Mucosa of stomach (tissue), 1 donor: ENCODE results near the gene DOCK3.
"Not testable (repeated sequence)": the region's sequence is repeated elsewhere in the genome, so short reads cannot be mapped to it uniquely, and the experiment has no call there.

ENCODE experiments used
- H3K27me3 ChIP-seq: one replicate; pipeline ENCODE4 v1.7.0; 2013; ENCODE audit warnings: mild to moderate bottlenecking, low read length; ENCODE audit not compliant: control insufficient read depth, insufficient read depth
- H3K36me3 ChIP-seq: one replicate; pipeline ENCODE4 v1.7.0; 2013; ENCODE audit warnings: low read length; ENCODE audit not compliant: control insufficient read depth, insufficient read depth
- H3K4me1 ChIP-seq: one replicate; pipeline ENCODE4 v1.7.0; 2013; ENCODE audit warnings: mild to moderate bottlenecking, low read length; ENCODE audit not compliant: control insufficient read depth, insufficient read depth
- H3K4me3 ChIP-seq: one replicate; pipeline ENCODE4 v1.7.0; 2013; ENCODE audit warnings: low read length
- H3K9ac ChIP-seq: one replicate; pipeline ENCODE4 v1.7.0; 2013; ENCODE audit warnings: mild to moderate bottlenecking, low read length, moderate library complexity
- H3K9me3 ChIP-seq: one replicate; pipeline ENCODE4 v1.7.0; 2013; ENCODE audit warnings: mild to moderate bottlenecking, low read length, moderate library complexity; ENCODE audit not compliant: control insufficient read depth
- donor health status: Pancreatic carcinoma.

Gene DOCK3

GRCh38 chr3:51283421-51283820 lies 608.7 kb downstream of the DOCK3 start:
- no peaks in the 10 kb centered on the region for H3K9me3 ChIP-seq
- peaks cover 8% of the 10 kb centered on the region for H3K27me3 ChIP-seq
- no peak overlapping the region for H3K4me3 ChIP-seq
- H3K9ac ChIP-seq: no peak overlapping the region
- H3K36me3 ChIP-seq: no peaks in the 10 kb centered on the region
- H3K4me1 ChIP-seq: no peaks in the 10 kb centered on the region

- H3K4me1 ChIP-seq: no peaks in the 10 kb centered on the region
- H3K4me3 ChIP-seq: no peak overlapping the region
- no peaks in the 10 kb centered on the region for H3K36me3 ChIP-seq
- H3K27me3 ChIP-seq: no peaks in the 10 kb centered on the region
- no peak overlapping the region for H3K9ac ChIP-seq
- no peaks in the 10 kb centered on the region for H3K9me3 ChIP-seq
Measured at GRCh38 chr3:51295625-51296024, 620.9 kb downstream of the DOCK3 start.

- no peaks in the 10 kb centered on the region for H3K27me3 ChIP-seq
- H3K36me3 ChIP-seq: no peaks in the 10 kb centered on the region
- H3K9ac ChIP-seq: no peak overlapping the region
- H3K4me1 ChIP-seq: no peaks in the 10 kb centered on the region
- H3K9me3 ChIP-seq: no peaks in the 10 kb centered on the region
- H3K4me3 ChIP-seq: no peak overlapping the region
Measured at GRCh38 chr3:51297333-51297732, 622.6 kb downstream of the DOCK3 start.

GRCh38 chr3:51304230-51304629 lies 629.5 kb downstream of the DOCK3 start:
- Histone ChIP-seq H3K9ac (no peak overlapping the region), H3K27me3 (peaks cover 5% of the 10 kb centered on the region), H3K4me1 (no peaks in the 10 kb centered on the region), H3K4me3 (no peak overlapping the region), H3K9me3 (no peaks in the 10 kb centered on the region), H3K36me3 (no peaks in the 10 kb centered on the region)

GRCh38 chr3:51306093-51306492 lies 631.4 kb downstream of the DOCK3 start:
- H3K27me3 ChIP-seq: peaks cover 5% of the 10 kb centered on the region
- H3K9ac ChIP-seq: no peak overlapping the region
- no peak overlapping the region for H3K4me3 ChIP-seq
- H3K9me3 ChIP-seq: no peaks in the 10 kb centered on the region
- H3K36me3 ChIP-seq: no peaks in the 10 kb centered on the region
- H3K4me1 ChIP-seq: no peaks in the 10 kb centered on the region

- Histone ChIP-seq H3K36me3 (no peaks in the 10 kb centered on the region), H3K9ac (no peak overlapping the region), H3K9me3 (no peaks in the 10 kb centered on the region), H3K4me1 (no peaks in the 10 kb centered on the region), H3K4me3 (no peak overlapping the region), H3K27me3 (peaks cover 5% of the 10 kb centered on the region)
Measured at GRCh38 chr3:51307458-51307857, 632.7 kb downstream of the DOCK3 start.

GRCh38 chr3:51307945-51308607 lies 633.3 kb downstream of the DOCK3 start:
- not testable (repeated sequence) for H3K27me3 ChIP-seq, H3K4me1 ChIP-seq, H3K9ac ChIP-seq, H3K36me3 ChIP-seq, H3K4me3 ChIP-seq, H3K9me3 ChIP-seq

- no peaks in the 10 kb centered on the region for H3K9me3 ChIP-seq
Measured at GRCh38 chr3:51311055-51311454, 636.3 kb downstream of the DOCK3 start.

GRCh38 chr3:51328206-51328605 lies 653.5 kb downstream of the DOCK3 start:
- Histone ChIP-seq H3K4me3 (no peak overlapping the region), H3K27me3 (no peaks in the 10 kb centered on the region), H3K9ac (no peak overlapping the region), H3K36me3 (no peaks in the 10 kb centered on the region), H3K9me3 (no peaks in the 10 kb centered on the region), H3K4me1 (no peaks in the 10 kb centered on the region)

More at GRCh38 chr3:51311055-51311454, 636.3 kb downstream of the DOCK3 start:
- no peaks in the 10 kb centered on the region for H3K4me1 ChIP-seq
- H3K27me3 ChIP-seq: no peaks in the 10 kb centered on the region
- no peak overlapping the region for H3K9ac ChIP-seq
- no peaks in the 10 kb centered on the region for H3K36me3 ChIP-seq
- H3K4me3 ChIP-seq: no peak overlapping the region

- no peaks in the 10 kb centered on the region for H3K27me3 ChIP-seq
- no peaks in the 10 kb centered on the region for H3K9me3 ChIP-seq
- no peak overlapping the region for H3K4me3 ChIP-seq
- no peak overlapping the region for H3K9ac ChIP-seq
- no peaks in the 10 kb centered on the region for H3K4me1 ChIP-seq
- H3K36me3 ChIP-seq: no peaks in the 10 kb centered on the region
Measured at GRCh38 chr3:51330046-51330445, 655.3 kb downstream of the DOCK3 start.

GRCh38 chr3:51332156-51332555 lies 657.4 kb downstream of the DOCK3 start:
- H3K9ac ChIP-seq: no peak overlapping the region
- no peaks in the 10 kb centered on the region for H3K4me1 ChIP-seq
- H3K27me3 ChIP-seq: no peaks in the 10 kb centered on the region
- H3K36me3 ChIP-seq: no peaks in the 10 kb centered on the region
- no peaks in the 10 kb centered on the region for H3K9me3 ChIP-seq
- H3K4me3 ChIP-seq: no peak overlapping the region

- no peak overlapping the region for H3K9ac ChIP-seq
- H3K36me3 ChIP-seq: no peaks in the 10 kb centered on the region
- H3K27me3 ChIP-seq: no peaks in the 10 kb centered on the region
- no peak overlapping the region for H3K4me3 ChIP-seq
- H3K9me3 ChIP-seq: no peaks in the 10 kb centered on the region
- H3K4me1 ChIP-seq: no peaks in the 10 kb centered on the region
Measured at GRCh38 chr3:51333021-51333420, 658.3 kb downstream of the DOCK3 start.

GRCh38 chr3:51336261-51336660 lies 661.5 kb downstream of the DOCK3 start:
- H3K36me3 ChIP-seq: no peaks in the 10 kb centered on the region
- H3K27me3 ChIP-seq: no peaks in the 10 kb centered on the region
- no peaks in the 10 kb centered on the region for H3K9me3 ChIP-seq
- H3K4me1 ChIP-seq: peaks cover 13% of the 10 kb centered on the region
- no peak overlapping the region for H3K9ac ChIP-seq
- no peak overlapping the region for H3K4me3 ChIP-seq
